Iris pigment epithelial cell (primary cell): ENCODE data around the gene SH3BP2.

Experiments
- DNase-seq: peaks from one replicate; pipeline ENCODE4 v3.0.0-alpha.2; 2011; ENCODE audit warnings: low read depth

SH3BP2 gene

DNA sequence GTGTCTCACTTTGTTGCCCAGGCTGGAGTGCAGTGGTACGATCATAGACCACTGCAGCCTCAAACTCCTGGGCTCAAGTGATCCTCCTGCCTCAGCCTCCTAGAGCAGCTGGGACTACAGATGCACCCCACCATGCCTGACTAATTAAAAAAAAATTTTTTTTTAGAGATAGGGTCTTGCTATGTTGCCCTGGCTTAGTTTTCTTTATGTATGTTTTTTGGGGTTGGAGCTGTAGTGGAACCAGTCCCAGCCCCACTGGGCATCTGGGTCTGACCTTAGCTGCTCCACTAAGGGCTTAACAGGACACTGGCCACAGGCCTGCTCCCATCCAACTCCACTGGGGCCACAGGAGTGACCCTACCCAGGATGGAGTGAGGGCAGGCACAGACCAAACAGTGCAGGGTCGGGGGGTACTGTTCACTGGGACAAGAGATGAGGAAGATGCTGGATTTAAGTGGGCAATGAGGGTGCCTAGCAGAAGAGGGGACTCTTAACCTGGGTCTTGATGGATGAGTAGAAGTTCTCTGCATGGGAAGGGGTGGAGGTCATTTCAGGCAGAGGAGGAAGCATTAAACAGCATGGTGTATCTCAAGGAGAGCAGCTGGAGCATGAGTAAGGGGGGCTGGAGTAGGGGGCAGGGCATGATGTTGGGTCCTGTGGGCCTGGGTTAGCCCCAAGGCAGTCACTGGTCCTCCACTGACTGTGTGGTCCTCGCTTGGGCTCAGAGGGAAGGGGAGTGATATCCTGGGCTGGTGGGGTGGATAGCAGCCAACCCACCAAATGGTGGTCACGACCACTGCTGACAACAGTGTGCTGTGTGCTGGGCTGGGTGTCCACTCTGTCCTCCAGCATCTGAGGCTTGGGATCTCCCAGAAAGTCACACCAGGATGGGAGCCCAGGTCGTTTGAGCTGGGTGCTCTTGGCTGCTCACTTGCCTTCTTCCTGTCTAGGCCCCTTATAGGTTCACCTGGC lies 26.6 kb downstream of the SH3BP2 start:
- DNase-seq: no peak

DNA sequence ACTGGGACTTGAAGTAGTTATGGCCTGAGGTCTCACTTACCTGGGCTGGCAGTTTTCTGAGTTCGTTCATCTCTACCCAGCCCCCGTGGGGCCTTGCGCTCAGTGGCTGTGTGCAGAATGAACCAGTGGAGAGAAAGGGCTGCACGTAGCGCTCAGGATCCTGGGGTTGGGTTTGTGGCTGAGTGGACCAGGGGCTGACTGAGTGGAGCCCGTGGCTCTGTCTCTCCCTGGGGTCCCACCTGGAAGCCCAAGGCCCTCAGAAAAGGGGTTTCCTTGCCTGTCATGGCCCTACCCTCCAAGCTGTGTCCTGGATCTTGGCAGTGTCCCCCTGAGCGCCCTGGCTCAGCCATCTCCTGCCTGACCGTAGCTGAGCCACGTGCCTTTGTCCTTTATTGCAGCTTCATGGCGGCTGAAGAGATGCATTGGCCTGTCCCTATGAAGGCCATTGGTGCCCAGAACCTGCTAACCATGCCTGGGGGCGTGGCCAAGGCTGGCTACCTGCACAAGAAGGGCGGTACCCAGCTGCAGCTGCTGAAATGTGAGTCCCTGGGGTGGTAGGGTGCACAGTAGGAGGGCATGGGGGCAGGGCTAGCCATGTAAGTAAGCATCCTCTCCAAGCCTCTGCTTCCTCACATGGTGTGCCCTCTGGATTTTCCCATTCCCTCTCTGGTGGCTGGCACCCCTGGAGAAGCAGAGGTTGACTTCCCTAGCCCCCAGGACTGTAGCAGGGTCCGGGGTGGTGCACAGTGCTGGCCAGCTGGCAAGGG lies 27.5 kb downstream of the SH3BP2 start:
- no peak for DNase-seq

DNA sequence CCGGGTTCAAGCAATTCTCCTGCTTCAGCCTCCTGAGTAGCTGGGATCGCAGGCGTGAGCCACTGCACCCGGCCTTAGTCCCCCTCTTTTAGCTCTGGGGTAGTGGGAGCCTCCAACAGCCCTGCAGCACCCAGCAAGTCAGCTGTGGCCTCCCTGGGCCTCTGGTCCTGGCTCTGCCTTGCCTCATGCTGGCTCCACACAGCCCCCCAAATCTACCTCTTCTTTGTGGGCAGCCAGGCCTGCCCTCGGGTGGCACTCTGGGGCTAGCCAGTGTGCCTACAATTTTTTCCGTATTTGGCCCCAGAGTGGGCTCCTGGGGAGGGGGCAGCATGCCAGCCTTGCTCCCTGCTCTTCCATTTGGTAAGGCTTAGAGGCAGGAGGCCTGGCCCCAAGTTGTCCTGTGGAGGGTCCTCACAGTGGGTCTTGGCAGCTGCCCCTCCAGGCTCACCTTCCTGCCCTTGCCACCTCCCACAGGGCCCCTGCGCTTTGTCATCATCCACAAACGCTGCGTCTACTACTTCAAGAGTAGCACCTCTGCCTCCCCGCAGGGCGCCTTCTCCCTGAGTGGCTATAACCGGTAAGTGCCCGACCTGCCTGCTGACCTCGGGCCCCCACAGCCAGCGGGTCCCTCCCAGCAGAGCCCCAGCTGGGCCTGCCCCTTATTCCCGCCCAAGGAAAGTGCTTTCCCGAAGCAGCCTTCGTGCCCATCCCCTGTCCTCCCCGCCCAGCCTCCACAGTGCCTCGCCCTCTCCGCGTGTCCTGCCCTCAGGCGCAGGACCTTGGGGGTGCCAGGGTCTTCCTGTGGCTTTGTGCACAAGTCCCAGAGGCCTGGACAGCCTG lies 29.8 kb downstream of the SH3BP2 start:
- DNase-seq: no peak

DNA sequence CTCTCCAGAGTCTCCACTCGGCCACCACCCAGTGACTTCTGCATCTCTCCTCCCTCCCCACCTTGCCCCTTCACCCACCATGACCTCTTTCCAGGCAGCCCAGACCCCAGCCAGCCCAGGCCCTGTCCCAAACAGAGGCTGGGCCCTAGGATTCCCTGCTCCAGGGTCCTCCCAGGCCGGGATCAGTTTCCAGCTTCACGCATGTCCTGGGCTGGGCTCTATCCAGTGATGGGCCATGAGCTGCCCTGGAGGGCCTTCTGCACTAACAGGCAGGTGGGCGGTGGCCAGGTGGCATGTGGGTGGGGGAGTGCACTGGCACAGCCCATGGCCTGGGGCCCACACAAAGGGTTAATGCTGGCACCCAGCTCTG lies 30.4 kb downstream of the SH3BP2 start:
- no peak for DNase-seq

DNA sequence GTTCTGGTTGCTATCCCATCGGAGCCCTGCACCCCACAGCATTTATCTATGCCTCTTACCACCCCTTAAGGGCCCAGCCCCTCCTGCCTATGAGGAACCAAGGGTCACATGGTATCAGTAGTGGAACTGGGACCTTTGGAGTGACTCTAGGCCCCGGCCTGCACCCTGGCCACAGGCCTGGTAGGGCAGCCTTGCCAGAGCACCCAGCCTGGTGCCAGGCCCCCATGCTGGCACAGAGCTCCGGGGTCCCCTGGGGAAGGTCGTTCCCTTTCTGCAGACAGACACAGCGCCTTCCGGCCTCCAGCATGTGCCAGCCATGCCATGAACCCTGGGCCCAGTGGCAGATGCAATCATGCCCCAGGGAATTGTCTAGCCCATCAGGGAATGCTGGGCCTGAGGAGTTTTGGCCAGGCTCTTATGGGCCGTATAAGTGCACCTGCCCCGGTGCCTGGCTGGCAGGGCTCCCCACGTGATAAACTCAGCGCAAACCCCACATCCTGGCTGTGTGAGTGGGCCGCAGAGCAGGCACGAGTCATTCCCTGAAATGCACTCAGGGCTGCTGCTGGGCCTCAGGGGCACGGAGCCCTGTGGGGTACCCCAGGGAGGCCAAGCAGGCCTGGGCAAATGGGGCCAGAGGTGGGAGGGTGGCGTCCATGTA lies 30.9 kb downstream of the SH3BP2 start:
- no peak for DNase-seq

DNA sequence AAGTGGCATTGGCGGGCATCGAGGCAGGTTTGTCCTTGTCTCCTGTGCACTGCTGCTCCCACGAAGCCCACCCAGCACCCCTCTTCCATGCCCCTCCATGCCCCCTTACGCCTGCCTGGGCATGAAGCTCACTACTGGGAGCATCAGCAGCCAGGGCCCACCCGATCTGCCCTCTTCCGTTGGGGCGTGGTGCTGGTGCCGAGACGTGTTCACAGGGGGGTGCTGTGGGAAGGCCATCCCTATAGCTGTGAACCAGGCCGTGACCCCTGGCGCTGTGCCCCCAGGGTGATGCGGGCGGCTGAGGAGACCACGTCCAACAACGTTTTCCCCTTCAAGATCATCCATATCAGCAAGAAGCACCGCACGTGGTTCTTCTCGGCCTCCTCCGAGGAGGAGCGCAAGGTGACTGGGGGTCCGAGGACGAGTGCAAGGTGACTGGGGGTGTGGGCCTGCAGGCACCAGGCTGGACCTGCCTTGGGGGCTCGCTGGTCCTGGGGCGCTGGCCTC lies 31.5 kb downstream of the SH3BP2 start:
- DNase-seq: no peak

DNA sequence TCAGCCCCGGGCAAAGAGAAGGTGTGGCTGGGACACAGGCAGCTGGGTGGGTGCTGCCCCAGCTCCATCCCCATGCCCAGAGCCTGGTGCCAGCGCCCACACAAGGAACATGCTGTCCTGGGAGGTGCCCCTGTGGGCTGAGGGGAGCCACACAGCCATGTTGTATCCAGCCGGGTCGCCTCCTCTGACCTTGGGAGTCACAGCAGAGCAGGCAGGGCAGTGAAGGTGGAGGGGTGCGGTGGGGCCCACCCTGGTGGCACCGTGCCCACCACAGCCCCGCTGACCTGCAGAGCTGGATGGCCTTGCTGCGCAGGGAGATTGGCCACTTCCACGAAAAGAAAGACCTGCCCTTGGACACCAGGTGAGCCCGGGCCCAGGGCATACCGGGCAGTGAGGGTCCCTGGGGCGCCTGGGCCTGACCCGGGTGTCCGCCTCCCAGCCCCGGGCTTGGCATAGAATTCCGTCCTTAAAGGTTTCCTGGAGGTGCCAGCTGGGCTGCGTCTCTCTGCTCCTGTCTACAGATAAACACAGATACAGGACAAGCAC lies 32.0 kb downstream of the SH3BP2 start:
- DNase-seq: no peak

DNA sequence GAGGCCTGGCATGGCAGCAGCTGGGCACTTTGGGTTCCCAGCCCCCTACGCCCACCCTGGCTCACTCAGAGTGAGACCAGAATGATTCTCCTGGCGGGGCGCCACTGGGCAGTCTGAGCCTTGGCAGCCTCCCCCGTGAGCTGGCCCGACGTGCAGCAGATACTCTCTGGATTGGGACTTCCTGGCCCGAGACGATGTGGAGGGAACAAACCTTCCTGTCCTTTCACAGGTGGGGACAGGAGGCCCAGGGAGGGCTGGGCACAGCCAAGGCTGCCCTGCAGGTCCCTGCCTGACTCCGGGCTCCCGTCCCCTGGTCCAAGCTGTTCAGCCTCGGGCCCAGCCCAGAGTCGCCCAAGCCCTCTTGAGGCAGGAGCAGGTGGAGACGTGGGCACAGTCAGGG lies 32.9 kb downstream of the SH3BP2 start:
- DNase-seq: no peak

DNA sequence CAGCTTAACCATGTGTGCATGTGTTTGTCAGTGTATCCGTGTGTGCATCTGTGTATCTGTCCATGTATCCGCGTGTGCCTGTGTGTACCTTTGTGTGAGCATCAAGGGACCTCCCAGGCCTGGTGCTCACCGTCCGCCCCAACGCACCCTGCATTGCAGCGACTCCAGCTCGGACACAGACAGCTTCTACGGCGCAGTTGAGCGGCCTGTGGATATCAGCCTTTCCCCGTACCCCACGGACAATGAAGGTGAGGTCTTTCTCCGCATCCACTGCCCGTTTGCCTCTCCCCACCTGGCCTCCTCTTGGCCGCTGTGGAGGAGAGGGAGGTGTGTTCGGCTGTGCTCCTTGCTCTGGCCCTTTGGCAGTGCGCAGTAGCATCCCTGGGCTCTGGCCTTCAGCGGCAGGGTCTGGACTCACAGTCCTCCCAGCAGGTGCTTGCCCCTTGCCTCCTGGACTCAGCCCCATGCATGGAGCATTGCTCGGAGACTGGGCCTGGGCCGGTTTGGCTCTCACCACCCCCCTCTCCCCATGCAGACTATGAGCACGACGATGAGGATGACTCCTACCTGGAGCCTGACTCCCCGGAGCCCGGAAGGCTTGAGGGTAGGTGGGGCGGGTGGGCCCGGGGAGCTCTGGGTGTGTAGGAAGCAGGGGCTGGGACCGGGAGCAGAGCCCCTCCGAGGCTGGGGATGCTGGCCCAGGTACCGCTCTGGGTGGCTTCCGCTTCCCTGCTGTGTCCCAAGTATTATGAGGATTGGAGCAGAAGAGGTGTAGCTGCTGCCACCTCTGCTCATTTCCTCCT lies 34.4 kb downstream of the SH3BP2 start:
- no peak for DNase-seq

DNA sequence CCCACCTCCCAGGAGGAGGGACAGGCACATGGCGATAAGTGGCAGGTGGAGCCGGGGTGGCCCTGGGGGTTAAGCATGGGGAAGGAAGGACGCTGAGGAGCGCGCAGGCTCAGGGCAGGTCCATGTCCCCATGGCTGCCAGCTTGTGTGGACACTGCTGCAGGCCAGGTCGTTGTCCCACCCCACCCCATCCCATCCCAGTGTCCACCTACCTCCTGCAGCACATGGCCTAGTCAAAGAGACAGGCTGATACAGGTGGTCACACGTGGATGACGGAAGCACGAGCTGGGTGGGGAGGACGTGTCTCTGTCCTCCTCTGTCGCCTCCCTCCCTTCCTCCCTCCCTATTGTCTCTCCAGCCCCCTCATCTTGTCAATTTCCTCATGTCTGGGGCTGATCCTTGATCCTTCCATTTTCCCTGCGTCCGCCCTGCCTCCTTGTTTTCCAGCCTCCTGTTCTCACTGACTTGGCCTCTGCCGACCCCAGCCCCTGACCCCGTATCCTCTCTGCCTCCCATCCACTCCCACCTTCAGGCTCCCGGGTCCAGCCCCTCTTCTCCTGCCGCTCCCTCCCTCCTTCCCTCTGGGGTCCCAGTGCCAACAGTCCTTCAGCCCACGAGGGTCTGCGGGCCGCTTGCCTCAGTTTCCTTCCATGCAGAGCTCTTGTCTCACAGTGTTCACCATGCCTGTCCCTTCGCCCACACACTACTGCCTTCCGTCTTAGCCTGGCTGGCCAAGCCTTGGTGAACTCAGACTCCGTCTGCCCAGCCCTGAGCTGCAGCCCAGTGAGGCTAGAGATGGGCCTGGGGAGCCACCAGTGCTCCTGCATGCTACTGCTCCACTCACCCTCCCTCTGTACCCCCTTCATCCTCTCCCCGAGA lies 35.2 kb downstream of the SH3BP2 start:
- no peak for DNase-seq

DNA sequence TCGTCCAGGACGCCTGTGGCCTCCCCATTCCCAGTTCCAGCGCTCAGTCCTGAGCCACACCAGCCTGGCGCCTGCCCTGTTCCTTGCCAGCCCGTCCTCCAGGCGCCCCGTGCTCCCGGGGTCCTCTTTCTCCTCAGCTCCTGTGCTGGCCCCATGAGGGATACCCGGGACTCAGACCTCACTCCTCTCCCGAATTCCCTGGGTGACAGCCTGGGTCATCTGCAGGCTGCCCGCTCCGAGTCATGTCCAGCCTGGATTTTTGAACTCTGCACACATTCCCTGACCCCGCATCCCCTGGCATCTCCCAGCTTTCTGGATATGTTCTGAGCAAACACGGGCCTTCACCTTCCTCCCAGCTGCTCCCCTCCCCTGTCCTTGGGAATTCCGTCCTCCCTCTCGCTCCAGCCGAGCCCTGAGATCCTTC lies 35.9 kb downstream of the SH3BP2 start:
- no peak for DNase-seq

DNA sequence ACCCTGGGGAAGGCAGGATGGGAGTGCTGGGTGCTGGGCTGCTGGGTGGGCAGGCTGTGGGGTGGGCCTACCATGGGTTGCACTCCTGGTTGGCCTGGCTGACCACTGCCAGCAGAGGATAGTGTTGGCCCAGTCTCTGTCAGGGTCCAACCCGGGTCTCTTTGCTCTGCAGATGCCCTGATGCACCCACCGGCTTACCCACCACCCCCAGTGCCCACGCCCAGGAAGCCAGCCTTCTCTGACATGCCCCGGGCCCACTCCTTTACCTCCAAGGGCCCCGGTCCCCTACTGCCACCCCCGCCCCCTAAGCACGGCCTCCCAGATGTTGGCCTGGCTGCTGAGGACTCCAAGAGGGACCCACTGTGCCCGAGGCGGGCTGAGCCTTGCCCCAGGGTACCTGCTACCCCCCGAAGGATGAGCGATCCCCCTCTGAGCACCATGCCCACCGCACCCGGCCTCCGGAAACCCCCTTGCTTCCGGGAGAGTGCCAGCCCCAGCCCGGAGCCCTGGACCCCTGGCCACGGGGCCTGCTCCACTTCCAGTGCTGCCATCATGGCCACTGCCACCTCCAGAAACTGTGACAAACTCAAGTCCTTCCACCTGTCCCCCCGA lies 36.5 kb downstream of the SH3BP2 start:
- no peak for DNase-seq

DNA sequence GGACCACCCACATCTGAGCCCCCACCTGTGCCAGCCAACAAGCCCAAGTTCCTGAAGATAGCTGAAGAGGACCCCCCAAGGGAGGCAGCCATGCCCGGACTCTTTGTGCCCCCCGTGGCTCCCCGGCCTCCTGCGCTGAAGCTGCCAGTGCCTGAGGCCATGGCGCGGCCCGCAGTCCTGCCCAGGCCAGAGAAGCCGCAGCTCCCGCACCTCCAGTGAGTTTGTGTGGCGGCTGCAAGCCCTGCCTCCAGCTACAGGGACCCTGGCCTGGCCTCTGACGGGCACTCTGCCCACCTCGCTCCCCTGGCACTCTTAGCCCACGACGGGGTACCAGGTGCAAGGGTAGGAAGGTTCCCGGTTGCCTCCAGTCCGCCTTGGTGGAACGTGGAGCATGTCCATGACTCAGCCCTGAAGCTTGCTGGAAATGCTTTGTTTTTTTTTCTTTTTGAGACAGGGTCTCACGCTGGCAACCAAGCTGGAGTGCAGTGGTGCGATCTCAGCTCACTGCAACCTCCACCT lies 37.1 kb downstream of the SH3BP2 start:
- peak; percentile 54 for DNase-seq

DNA sequence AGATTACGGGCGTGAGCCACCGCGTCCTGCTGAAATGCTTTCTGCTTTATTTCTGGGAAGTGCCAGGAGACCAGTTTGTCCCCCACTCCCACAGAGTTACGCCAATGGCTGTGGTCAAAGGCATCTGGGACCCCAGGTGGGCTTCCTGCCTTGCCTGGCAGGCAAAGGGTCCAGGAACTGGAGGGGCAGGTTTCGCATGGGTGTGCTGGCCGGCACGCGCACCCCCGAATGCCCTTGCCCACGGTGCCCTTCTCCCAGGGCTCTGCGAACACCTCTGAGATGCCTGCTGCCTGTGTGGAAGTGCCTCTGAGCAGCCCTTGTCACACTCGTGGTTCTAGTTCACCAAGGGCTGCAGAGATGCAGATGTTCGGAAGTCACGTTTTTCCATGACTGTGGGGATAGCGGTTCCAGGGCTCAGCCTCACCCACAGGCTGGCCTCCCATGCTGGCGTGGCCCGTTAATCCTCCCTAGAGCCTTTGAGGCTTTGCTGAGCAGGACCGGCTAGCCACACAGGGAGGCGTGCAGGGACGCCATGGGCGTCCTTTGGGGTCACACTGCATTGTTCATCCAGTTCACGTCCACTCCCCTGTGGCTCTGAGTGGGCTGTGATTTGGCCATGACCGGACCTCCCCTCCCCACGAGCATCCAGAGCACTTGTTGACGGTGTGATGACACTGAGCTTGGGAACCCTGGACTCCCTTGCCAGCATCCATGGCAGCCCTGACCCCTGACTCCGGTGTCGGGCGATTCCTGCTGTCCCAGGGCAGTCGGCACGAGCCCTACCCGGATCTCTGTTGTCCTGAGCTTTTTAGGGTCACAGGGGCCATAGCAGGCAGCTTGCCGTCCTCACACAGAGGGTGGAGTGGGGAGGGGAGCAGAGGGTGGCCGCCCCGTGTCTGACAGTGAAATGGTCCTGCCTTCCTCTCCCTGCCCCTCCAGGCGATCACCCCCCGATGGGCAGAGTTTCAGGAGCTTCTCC lies 38.0 kb downstream of the SH3BP2 start:
- no peak for DNase-seq

DNA sequence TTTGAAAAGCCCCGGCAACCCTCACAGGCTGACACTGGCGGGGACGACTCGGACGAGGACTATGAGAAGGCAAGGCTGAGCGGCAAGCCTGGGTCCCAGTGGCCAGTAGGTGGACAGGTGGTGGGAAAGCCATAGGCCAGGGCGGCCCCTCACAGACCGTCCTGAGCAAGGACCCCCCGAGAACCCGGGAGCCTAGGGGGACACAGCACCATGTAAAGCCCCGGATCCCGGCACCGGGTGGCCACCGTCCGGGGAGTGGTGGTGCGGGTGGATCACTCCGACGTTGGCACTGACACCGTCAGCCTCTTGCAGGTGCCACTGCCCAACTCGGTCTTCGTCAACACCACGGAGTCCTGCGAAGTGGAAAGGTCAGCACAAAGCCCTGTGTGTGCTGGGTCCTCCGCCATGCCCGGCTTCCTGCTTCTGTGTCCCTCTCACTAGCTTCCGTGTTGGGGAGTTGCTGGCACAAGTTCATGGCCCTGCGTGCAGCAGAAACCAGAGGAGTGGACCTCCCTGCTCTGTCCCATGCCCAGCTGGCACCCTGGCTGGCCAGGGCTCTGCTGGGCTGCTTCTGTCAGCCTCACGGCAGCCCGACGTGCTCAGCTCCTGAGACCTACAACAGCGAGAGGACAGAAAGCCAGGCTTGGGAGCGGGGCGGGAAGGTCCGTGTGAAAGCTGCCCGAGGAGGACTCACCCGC lies 38.9 kb downstream of the SH3BP2 start:
- DNase-seq: no peak

DNA sequence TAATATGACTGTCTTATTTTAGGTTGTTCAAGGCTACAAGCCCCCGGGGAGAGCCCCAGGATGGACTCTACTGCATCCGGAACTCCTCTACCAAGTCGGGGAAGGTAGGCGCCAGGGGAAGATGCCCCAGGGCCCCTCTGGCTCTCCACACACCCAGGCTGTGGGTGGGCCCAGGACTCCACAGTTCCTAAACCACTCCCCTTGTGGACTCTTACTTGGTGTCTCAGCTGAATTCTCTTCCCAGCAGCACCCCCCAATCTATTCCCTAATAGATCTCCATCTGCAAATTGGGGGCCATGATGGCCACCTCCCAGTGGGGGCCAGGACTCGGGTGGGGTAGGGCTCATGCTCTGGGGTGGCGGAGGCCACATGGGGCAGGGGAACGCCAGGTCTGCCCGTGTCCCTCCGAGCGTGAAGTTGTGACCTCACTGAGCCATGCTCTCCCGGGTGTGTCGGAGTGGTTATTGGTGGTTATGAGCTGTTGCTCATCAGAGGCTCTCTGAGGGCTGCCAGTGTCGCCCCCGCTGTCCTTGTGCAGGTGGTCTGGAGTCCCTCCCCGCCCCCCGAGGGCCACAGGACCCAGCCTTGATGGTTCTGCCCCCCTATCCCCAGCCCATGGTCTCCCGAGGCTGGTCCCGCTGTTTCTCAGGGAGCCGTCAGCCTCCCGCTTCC lies 39.6 kb downstream of the SH3BP2 start:
- no peak for DNase-seq
